Renal cortical epithelial cell (primary cell): ENCODE measurements around the gene TMEM221. TPM values are rescaled to one million over a fixed set of nuclear protein-coding genes. Genes with fewer than 3 reads are reported as not detected.
"Not testable (repeated sequence)": the region's sequence is repeated elsewhere in the genome, so short reads cannot be mapped to it uniquely, and the experiment has no call there.

Experiments used
- DNase-seq: peaks from one replicate; pipeline ENCODE4 v3.0.0-alpha.2; 2011; ENCODE audit warnings: low read depth
- total RNA-seq: library from RNA; depleted of rRNA; stranded (reverse); fragments of >200 nt; gene quantifications from 2 replicates; pipeline ENCODE4 v1.2.3, GENCODE V29; 2014

Gene TMEM221
- 0.30 TPM in 1 of 2 replicates, not detected in the other for total RNA-seq

DNA sequence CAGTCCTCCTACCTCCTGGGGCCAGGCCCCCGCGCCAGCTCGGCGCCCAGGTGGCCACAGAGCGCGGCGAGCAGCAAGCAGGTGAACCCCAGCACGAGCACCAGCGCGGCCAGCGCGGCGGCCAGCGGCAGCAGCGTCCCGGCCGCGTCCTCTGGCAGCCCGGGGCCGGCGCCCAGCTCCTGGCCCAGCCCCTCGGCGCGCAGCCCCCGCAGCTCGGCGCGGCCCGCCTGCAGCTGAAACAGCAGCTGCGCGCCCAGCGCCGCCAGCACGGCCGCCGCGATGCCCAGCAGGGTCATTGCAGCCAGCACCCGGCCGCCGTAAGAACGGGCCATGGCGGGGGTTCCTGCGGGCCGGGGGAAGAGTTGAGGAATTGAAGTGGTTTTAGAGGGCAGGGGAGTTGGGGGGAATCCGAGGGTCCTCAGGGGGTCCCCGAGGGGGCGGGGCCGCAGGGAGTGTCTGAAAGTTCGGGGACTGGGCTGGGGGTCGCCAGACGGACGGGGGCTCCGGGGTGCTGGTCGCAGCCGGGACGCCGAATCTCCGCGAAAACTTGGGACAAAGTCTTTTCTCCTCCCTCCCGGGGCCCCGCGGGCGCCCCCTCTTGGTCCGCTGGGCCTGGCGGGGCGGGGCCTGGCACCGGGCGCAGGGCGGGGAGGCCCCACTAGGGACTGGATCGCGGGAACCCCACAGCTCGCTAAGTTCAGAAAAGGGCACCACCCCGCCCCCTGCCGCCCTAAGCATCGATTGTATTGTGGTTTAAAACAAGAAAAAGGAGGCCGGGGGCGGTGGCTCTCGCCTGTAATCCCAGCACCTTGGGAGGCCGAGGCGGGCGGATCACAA is at the start of gene TMEM221:
Gene TMEM221 (minus strand): TSS at position 538 of the 837 bp plus-strand sequence. CDS start 206 bp downstream, at position 332.
- no peak for DNase-seq

DNA sequence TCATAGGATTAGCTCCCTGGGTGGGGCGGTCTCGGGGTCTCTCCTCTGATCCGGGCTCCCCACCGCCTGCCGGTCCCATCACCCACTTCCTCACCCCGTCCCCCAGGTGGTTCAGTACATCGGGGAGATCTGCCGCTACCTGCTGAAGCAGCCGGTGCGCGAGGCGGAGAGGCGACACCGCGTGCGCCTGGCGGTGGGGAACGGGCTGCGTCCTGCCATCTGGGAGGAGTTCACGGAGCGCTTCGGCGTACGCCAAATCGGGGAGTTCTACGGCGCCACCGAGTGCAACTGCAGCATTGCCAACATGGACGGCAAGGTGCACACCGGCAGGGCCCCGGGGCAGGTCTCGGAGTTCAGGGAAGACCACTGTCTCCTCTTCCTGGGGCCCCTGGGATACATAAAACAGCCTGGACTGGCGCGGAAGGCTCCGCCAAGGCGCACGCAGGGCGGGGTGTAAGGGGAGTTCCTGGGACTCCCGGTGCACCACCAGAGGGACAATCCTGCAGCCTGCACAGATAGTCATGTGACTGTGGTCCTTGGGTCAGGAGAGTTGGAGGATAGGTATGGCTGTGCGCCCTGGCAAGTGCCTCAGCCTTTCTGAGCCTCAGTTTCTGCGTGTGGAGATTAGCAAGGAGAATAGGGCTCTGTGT is 48.8 kb upstream of the TMEM221 start:
- no peak for DNase-seq

DNA sequence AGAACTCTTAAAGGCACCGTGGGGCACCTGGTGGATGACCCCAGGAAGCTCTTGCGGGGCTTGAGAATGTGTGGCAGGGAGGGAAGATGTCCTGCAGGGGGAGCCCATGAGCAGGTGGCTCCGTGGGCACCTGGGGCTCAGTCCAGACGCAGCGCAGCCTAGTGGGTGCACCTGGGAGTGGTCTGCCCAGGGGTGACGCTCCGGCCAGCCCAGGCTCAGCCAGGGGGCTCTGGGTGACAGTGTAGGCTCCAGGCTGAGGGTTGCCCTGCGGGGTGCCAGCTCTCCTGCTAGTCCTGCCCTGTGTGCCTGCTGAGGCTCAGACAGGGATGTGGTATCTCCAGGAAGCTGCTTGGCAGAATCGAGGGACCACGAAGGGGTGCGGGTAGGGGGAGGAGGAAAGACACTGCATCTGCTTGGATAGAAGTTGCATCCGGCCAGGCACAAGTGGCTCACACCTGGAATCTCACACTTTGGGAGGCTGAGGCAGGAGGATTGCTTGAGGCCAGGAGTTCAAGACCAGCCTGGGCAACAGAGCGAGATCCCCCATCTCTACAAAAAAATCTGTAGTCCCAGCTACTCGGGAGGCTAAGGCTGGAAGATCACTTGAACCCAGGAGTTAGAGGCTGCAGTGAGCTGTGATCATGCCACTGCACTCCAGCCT is 48.0 kb upstream of the TMEM221 start:
- DNase-seq, result peak; percentile 42

DNA sequence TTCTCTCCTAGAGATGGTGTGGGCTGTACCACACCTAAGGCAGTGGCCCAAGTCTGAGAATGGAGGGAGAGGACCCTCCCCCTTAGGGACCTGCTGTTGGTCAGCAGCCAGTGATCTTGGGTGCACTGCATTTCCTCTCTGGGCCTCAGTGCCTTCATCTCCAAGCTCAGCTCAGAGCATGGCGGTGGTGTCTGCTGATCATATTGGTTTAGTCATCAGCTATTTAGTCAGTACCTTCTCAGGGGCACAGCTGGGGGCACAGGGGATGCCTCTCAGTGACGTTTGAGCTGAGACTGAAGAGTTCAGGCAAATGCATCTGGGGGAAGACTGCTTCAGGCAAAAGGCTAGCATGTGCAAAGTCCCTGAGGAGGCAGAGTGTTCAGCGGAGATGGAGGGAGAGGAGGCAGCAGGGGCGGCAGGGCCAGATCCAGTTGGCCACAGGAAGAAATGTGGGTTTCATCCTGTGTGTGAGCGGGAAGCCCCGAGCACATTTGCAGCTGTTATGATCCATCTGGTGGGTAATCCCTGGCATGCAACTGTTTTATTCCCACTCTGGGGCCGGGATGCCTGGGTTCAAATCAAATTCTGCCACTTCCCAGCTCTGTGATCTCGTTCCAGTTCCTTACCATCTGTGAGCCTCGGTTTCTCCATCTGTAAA is 47.3 kb upstream of the TMEM221 start:
- no peak for DNase-seq

DNA sequence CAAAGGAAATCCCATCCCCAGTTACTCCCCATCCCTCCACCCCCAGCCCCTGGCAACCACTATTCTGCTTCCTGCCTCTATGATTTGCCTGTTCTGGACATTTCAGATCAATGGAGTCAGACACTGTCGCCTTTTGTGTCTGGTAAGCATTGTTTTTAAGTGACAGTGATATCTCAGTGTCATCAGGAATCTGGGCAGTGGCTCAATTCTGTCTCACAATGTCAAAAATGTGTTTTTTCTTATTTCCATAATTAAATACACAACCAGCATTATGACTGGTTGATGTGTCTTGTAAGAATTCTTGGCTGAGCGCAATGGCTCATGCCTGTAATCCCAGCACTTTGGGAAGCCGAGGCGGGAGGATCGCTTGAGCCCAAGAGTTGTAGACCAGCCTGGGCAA is 42.8 kb upstream of the TMEM221 start:
- DNase-seq, result no peak

DNA sequence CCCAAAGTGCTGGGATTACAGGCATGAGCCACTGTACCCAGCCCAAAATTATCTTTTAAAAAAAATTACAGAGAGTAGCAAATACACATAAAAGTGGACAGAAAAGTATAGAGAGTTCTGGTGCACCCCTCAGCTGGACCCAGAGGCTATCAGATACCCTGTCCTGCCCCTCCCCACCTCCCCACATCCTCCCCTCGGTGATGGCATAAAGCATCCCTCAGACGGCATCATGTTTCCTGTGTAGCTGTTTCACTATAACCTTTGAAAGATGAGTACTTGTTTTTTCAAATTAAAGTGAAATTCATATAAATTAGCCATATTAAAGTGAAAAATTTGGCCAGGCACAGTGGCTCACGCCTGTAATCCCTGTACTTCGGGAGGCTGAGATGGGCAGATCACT is 41.9 kb upstream of the TMEM221 start:
- DNase-seq, result no peak

DNA sequence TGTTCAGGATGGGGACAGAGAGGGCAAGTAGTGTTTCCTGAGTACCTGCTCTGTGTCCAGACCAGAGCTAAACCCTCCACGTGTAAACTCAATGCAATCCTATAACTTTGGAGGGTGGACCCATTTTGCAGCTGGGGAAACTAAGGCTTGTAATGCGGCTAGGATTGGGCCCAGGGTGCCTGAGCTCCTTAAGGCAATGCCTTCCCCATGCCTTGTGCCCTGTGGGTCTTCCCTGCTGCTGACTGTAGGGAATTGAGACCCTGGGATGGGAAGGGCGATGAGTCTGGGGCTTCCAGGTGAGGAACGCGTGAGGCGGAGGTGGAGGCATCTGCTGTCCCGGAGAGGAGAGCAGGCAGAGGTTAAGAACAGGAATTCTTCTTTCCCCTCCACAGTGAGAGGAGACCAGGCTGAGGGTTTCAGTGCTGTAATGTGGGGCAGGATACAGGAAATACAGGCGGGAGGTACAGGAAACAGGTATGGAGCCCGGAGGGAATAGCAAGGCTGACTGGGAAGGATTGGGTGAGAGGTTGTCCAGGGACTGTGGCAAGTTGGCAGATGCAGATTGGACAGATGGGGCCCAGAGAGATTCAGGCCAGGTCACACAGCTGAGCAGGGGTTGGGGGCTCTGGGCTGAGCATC is 41.0 kb upstream of the TMEM221 start:
- DNase-seq, result no peak

DNA sequence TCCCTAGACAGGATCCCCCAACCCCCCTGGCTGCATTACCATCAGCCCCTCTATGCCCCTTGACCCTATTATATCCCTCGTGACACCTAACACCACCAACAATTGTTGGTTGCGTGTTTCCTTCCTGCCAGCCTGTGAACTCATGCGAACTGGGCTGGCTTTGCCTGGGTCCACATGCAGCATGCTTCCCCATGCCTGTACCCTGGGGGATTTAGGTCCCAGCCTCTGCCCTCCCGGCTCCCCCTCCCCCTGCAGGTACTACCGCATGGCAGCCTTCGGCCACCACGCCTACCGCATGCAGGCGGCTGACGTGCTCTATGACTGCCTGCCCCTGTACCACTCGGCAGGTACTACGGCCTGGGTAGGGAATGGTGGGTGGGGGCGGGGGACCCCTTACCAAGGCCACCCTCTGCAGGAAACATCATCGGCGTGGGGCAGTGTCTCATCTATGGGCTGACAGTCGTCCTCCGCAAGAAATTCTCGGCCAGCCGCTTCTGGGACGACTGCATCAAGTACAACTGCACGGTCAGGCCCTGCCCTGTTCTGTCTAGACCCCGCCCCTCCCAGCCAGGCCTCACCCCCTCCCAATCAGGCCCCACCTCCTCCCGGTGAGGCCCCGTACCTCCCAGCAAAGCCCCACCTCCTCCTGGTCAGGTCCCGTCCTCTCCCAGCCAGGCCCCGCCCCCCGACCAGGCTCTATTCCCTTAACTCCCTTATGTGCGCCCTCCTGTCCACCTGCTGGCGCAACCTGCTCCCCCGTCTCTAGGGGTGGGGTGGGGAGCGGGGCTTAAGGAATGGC is 40.3 kb upstream of the TMEM221 start:
- DNase-seq, result peak; percentile 51

DNA sequence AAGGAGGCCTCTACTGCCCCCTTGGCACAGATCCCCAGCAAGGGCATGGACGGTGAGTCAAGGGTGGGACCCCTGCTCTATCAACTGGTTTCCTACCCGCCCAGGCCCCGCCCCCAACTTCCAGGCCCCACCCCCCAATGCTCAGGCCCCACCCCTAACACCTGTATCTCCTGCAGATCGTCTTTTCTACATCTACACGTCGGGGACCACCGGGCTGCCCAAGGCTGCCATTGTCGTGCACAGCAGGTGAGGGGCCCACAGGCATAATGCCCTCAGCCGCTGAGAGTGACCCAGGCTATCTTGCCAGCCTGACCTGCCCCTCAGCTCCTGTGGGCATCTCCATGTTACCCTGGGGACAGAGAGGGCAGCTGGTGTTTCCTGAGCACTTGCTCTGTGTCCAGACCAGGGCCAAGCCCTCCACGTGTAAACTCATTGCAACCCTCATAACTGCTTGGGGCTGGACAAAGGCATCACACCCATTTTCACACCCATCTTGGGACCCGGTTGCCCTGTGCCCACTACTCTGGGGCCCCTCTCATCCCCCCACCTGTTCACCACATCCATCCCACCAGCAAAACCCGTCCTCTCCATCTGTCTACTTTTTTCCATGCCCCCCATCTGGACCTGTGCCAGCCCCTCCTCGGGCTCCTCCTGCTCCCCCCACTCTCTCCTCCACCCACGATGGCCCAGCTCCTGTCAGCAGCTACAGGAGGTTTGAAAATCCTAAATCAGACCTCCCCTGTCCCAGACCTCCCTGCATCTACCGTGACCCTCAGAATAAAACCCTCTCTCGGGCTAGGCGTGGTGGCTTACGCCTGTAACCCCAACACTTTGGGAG is 39.0 kb upstream of the TMEM221 start:
- no peak for DNase-seq

DNA sequence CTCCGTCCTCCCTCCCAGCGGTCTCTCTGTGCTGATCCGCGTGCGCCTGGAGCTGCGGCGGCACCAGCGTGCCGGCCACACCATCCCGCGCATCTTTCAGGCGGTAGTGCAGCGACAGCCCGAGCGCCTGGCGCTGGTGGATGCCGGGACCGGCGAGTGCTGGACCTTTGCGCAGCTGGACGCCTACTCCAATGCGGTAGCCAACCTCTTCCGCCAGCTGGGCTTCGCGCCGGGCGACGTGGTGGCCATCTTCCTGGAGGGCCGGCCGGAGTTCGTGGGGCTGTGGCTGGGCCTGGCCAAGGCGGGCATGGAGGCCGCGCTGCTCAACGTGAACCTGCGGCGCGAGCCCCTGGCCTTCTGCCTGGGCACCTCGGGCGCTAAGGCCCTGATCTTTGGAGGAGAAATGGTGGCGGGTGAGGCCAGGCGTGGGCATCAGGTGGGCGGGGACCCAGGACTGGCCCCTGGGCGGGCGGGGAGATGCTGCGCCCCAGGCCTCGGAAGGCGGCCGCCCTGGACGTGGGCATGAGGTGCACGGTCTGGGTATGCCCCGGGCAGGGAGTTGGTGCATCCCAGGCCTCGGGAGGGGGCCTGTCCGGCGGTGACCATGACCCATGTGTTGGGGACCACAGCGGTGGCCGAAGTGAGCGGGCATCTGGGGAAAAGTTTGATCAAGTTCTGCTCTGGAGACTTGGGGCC is 38.2 kb upstream of the TMEM221 start:
- DNase-seq, result no peak

DNA sequence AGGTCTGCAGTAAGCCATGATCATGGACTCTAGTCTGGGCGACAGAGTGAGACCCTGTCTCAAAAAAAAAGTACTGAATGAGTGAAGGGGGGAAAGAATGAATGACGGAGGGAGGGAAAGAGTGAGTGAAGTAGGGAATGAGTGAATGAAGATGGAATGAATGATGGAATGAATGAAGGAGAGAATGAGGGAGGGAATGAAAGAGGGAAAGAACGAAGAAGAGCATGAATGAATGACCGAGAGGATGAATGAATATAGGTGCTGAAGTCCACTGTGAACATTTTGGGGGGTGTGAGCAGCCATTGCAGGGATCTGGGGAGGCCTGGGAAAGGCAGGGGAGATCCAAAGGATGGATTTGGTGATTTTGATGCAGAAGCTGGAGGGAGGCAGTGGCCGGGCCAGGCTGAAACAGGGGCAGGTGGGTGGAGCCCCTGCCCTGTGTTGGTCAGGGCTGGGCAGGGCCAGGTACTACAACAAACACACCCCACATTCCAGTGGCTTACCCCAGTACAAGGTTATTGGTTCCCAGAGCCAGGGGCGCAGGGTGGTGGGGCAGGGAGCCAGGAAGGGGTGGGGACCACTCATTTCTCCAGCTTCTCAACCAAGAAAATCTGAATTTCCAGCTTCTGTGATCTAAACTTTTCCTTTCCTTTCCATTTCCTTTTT is 36.2 kb upstream of the TMEM221 start:
- no peak for DNase-seq

DNA sequence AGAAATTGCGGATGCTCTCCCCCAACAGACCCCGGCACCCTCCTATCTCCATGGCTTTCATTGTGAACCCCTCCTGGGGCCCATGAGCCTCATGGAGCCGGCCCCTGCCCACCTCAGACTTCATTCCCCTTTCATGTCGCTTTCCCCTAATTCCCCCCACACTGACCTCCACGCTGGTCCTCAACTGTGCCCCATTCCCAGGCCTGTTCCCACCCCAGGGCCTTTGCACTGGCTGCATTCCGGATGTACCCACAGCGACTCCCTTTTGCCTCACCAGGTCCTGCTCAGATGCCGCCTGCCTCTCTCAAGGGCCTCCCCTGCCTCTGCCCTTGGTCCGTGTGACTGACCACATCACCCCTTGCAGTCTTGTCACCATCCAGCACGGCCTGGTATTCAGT is 35.1 kb upstream of the TMEM221 start:
- DNase-seq, result no peak

DNA sequence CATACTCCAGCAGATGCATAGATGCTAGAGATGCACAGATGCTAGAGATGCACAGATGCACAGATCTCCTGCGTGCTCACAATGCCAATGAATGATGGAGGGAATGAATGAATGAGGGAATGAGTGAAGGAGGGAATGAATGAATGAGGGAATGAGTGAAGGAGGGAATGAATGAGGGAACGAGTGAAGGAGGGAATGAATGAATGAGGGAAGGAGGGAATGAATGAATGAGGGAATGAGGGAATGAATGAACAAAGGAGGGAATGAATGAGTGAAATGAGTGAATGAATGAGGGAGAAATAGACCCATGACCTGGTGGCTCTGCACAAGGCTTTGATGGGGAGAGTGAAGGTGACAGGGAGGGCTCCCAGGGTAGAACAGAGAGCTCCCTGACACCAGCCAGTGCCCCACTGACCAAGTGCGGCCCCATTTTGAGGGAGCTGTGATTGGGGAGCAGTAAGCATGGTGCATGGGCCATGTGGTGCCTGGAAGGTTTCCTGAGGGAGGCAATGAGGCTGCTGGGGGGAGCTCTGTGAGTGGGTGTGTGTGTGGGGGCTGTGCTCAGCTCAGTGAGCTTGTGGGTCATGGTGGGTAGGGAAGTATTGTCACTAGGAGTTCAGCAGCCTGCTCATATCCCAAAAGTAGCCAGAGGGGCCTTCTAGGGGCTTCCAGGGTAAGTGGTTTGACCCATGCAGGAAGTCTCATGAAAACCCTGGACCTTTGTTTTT is 34.6 kb upstream of the TMEM221 start:
- no peak for DNase-seq

DNA sequence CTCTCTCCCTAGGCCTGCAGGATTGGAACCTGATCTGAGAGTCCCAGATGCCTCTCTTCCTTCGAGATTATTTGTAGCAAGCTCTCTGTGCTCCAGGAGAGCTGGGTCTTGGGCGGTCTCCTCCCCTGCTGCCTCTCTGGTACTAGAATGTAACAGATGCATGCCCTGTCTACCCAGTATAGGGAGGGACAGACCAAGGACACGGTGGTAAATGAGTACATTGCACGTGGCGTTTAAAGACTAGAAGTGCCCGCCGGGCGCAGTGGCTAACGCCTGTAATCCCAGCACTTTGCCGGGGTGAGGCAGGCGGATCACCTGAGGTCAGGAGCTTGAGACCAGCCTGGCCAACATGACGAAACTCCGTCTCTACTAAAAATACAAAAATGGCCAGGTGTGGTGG is 33.5 kb upstream of the TMEM221 start:
- DNase-seq, result no peak

DNA sequence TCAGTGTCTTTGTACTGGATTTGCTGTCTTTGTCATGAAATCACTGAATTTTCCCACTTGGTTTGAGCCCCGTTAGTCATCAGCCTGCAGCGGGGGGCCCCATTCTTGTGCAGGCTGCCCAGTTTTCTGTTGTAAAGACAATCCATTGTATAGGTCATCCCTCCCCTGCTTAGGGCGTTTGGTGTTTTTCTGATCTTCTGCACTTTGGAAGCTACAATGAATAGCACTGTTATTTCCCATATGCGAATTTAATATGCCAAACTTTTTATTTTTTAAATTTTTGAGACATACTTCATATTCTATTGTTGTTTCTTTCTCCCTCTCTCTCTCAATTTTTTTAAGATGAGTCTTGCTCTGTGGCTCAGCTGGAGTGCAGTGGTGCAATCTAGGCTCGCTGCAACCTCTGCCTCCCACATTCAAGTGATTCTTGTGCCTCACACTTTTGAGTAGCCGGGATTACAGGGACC is 30.9 kb upstream of the TMEM221 start:
- DNase-seq, result no peak

DNA sequence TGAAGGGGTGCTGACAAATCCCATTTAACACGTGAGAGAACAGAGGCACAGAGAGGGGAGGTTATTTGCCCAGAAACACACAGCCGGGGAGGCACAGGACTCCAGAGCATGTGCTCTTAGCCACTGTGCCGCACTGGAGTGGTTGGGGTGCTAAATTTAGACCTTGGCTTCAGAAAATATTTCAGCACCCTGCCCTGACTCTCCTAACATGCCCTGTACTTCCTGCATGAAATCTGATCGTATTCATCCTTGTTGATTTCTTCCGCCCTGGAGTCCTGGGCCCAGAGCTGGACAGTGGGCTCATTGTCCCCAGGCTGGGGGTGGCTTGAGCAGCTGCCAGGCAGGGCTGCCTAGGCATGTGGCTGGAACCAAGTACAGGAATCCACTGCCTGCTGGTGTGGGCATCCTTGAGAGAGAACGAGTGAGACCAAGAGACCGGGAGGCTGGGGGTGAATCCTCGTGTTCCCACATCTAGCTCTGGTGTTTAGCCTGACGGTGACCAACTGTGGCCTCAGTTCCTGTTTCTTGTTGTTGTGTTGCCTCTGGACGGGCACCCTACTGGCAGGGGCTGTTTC is 27.2 kb upstream of the TMEM221 start:
- DNase-seq, result no peak

DNA sequence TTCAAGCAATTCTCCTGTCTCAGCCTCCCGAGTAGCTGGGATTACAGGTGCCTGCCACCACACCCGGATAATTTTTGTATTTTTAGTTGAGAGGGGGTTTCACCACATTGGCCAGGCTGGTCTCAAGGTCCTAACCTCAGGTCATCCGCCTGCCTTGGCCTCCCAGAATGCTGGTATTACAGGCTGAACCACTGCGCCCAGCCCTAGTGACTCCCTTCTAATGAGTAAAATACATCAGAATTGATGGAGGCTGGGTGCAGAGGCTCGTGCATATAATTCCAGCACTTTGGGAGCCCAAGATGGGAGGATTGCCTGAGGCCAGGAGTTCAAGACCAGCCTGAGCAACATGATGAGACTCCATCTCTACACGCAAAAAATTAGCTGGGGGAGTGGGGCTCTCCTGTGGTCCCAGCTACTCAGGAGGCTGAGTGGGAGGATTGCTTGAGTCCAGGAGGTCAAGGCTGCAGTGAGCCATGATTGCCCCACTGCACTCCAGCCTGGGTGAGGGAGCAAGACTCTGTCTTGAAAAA is 26.6 kb upstream of the TMEM221 start:
- DNase-seq, result not testable (repeated sequence)
